Hepatocyte (in vitro differentiated cells): Measurements from ENCODE around the gene SUB1.
"Not testable (repeated sequence)": the region's sequence is repeated elsewhere in the genome, so short reads cannot be mapped to it uniquely, and the experiment has no call there.

Source experiments
- EZH2phosphoT487 ChIP-seq: fragments of 200-600 bp; sonication (generic); IDR thresholded peaks from one replicate; pipeline ENCODE4 v1.6.1; 2018; ENCODE audit warnings: antibody characterized with exemption, mild to moderate bottlenecking, low read depth, moderate library complexity; ENCODE audit not compliant: unreplicated experiment, severe bottlenecking
- TF ChIP-seq, protein P1 (sequence below): fragments of 200-600 bp; sonication (generic); IDR thresholded peaks from 2 replicates; pipeline ENCODE4 v1.5.1; 2016; ENCODE audit warnings: antibody characterized with exemption, mild to moderate bottlenecking; ENCODE audit not compliant: poor library complexity

DNA sequence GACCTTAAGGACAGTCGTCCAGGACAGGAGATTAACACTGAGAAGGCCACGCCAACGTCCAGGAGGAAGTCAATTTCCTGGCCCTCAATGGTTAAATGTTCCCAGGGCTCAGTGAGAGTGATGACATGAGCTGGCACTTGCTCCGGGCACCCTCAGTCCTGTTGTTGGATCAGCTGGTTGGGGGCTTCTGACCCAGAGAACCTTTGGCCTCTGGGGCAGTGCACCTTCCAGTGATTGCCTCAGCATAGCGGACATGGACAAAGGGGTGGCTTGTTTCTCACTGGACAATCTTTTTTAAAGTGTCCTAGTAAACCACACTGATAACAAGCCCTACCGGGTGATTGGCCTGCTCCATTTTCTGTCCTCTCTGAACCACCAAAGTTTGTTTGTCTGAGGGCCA, 28.8 kb upstream of the SUB1 start:
- TF ChIP-seq, protein P1, sequence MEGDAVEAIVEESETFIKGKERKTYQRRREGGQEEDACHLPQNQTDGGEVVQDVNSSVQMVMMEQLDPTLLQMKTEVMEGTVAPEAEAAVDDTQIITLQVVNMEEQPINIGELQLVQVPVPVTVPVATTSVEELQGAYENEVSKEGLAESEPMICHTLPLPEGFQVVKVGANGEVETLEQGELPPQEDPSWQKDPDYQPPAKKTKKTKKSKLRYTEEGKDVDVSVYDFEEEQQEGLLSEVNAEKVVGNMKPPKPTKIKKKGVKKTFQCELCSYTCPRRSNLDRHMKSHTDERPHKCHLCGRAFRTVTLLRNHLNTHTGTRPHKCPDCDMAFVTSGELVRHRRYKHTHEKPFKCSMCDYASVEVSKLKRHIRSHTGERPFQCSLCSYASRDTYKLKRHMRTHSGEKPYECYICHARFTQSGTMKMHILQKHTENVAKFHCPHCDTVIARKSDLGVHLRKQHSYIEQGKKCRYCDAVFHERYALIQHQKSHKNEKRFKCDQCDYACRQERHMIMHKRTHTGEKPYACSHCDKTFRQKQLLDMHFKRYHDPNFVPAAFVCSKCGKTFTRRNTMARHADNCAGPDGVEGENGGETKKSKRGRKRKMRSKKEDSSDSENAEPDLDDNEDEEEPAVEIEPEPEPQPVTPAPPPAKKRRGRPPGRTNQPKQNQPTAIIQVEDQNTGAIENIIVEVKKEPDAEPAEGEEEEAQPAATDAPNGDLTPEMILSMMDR: not testable (repeated sequence)
- not testable (repeated sequence) for TF ChIP-seq EZH2phosphoT487
